ENCODE data around the gene GPRASP3.
"Not testable (repeated sequence)": the region's sequence is repeated elsewhere in the genome, so short reads cannot be mapped to it uniquely, and the experiment has no call there.

GPRASP3 gene, protein sequence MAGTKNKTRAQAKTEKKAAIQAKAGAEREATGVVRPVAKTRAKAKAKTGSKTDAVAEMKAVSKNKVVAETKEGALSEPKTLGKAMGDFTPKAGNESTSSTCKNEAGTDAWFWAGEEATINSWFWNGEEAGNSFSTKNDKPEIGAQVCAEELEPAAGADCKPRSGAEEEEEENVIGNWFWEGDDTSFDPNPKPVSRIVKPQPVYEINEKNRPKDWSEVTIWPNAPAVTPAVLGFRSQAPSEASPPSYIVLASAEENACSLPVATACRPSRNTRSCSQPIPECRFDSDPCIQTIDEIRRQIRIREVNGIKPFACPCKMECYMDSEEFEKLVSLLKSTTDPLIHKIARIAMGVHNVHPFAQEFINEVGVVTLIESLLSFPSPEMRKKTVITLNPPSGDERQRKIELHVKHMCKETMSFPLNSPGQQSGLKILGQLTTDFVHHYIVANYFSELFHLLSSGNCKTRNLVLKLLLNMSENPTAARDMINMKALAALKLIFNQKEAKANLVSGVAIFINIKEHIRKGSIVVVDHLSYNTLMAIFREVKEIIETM

GRCh38 chrX:102720237-102721168 lies at the start of gene GPRASP3:
GPRASP3 (plus strand) TSS chrX:102720743; CDS start chrX:102748996, 28,253 bp downstream.
- FAIRE-seq, result no peak

GRCh38 chrX:102672856-102673255 lies 47.7 kb upstream of the GPRASP3 start:
- FAIRE-seq, result no peak

- FAIRE-seq, result not testable (repeated sequence)
These were observed 43.1 kb upstream of the GPRASP3 start for GRCh38 chrX:102677479-102677878.

DNA sequence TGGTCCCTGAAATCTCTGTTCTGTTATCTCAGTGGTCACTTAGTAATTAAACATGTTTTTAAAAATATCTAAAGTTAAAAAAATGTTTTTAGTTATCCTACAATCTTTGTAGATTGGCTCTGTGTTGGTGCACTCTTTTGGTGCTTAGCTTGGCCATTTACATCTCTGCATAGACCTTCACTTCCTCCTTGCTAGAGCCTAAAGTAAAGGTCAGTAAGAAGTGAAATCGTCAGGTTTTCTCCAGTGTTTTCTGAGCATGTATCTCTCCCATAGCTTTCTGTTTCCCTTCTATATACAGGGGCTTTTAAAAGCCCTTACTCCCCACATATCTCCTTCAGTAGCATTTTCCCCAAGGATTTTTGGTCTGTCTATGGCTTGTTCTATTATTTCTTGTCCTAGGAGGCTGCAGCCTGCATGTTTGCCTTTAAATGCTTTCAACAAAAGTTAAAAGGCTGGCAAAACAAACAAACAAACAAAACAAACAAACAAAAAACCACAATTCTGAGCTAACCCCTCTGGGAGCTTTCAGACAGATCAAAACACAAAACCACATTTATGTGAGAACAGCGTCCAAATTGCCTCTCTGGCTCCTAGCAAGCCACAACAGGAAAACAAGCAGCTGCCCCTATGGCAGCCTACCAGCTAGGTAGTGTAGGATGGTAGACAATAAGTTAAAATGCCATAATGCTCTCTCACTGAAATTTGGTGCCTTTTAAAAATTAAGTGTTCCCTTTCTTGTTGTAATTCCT lies 35.6 kb upstream of the GPRASP3 start:
- FAIRE-seq, result no peak

DNA sequence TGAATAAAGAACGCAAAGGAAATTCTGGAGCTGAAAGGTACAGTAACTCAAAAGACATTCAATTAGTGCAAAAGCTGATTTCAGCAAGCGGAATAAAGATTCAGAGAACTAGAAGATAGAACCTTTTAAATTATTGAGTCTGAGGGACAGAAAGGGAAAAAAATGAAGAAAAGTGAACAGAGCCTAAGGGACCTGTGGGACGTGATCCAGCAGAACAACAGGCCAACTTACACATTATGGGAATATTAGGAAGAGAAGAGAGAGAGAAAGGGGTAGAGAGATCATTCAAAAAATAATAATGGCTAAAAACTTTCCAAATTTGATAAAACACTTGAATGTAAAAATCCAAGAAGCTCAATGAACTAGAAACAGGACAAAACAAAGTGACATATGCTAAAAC lies 25.8 kb upstream of the GPRASP3 start:
- FAIRE-seq, result no peak

DNA sequence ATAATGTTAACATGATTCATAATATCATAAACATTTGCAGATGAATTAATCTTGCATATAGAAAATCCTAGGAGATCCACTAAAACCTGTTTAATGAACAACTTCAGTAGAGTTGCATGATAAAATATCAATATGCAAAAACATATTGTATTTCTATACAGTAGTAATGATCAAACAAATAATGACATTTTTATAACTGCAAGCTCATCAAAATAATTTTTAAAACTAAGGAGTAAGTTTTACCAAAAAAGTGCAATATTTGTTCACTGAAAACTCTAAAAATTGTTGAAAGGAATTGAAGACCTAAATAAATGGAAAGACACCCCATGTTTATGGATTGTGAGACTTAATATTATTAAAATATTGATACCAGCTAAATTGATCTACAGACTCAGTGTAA lies 24.2 kb upstream of the GPRASP3 start:
- no peak for FAIRE-seq

- no peak for FAIRE-seq
These were observed 23.0 kb upstream of the GPRASP3 start for GRCh38 chrX:102697494-102697893.

GRCh38 chrX:102708900-102709299 lies 11.6 kb upstream of the GPRASP3 start:
- no peak for FAIRE-seq

DNA sequence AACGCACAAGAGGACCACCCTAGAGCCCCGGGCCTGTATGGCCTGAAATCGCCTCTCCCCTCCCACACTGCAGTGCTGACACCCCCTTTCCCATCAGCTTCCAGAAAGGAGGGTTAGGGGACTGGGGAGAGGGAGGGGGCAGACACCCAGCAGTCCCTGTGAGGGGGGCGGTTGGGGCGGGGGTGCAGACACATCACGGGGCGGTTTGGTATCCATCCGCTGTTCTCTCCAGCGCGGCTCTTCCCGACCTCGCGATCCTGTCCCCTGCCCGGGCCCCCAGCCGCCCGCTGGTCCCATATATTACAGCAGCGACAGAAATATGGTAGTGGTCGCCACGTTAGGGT lies 8.7 kb upstream of the GPRASP3 start:
- no peak for FAIRE-seq

DNA sequence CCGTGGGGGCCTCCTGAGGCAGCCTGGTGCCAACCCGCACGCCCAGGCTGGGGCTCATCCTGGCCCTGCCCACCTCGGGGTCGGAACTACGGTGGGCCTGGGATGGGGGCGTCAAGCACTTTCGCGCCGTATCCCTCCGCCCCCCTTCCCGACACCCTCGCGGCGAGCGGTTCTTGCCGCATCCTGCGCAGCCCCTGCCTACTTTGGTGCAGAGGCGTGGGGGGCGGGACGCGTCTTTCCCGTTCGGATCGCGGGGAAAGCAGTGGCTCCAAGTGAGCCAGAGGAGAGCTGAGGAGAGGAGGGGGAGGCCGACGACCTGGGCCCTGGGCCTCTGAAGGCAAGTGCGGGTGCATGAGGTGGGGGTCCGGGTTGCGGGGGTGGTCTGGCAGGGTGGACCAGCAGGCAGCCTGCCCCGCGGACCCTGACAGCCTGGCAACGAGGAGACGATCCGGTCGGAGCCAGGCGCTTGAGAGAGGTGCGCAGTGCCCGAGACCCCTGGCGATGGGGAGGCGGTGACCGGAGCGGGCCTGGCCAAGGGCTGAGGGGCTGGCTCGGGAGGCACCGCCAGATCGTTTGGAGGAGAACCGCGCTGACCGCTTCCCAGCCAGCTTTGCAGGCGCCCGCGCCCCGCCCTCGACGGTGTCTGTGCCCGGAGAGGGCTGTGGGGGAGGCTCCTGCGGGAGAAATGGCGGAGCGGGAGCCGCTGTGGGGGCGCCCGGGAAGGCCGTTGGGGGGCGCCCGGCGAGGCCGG lies 8.2 kb upstream of the GPRASP3 start, which contains the start of gene GPRASP2:
Gene GPRASP2, plus strand, starts transcription at position 233 of the 751 bp plus-strand sequence. CDS start 2,422 bp downstream, outside the sequence.
- no peak for FAIRE-seq

- peak; percentile 87 for FAIRE-seq
These were observed 7.4 kb upstream of the GPRASP3 start for GRCh38 chrX:102712981-102713625.

GRCh38 chrX:102714994-102715393 lies 5.5 kb upstream of the GPRASP3 start:
- no peak for FAIRE-seq

DNA sequence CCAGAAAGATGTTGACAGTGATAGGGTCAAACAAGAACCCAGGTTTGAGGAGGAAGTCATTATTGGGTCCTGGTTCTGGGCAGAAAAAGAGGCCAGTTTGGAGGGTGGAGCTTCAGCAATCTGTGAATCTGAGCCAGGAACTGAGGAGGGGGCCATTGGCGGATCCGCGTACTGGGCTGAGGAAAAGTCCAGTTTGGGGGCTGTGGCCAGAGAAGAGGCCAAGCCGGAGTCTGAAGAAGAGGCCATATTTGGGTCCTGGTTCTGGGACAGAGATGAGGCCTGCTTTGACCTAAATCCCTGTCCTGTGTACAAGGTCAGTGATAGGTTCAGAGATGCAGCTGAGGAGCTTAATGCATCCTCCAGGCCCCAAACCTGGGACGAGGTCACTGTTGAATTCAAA lies 4.6 kb upstream of the GPRASP3 start:
- FAIRE-seq, result no peak

- not testable (repeated sequence) for FAIRE-seq
These were observed 595 bp downstream of the GPRASP3 start for GRCh38 chrX:102721169-102721506.

GRCh38 chrX:102723456-102723855 lies 2.9 kb downstream of the GPRASP3 start:
- FAIRE-seq, result no peak

- FAIRE-seq, result no peak
These were observed 7.2 kb downstream of the GPRASP3 start for GRCh38 chrX:102727761-102728160.

DNA sequence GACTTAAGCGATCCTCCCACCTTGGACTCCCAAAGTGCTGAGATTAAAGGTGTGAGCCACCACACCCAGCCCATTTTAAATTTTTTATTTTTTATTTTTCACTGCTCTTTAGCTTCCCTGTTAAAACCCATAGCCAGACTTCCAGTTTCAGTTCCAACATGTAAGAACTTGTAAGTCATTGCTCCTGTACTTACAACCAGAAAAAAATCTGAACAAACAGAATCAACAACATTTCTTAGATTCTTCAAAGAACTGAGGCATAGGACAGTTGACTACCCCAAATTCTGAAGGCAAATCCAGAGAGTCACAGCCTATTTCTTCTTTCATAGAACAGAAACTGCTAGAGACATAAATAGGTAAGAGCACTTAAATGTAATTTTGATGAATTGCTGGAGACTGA lies 8.1 kb downstream of the GPRASP3 start:
- FAIRE-seq, result no peak

DNA sequence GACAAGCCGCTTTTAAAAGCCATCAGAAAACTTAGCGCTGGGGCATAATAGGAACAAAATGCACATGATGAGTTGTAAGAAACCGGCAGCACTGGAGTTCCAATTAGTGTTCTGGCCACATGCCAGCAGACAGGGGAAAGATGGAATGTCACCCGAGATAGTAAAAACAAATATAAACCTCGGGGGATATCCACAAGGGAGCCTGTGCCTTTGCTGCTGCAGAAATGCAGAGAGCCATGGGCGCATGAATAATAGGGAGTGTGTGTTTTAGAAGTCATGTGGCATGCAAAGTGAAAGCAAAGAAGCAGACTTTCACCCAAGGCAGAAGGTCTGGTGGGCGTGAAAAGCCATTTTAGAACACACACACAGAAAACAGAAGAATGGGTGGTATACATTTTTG lies 19.1 kb downstream of the GPRASP3 start:
- no peak for FAIRE-seq

DNA sequence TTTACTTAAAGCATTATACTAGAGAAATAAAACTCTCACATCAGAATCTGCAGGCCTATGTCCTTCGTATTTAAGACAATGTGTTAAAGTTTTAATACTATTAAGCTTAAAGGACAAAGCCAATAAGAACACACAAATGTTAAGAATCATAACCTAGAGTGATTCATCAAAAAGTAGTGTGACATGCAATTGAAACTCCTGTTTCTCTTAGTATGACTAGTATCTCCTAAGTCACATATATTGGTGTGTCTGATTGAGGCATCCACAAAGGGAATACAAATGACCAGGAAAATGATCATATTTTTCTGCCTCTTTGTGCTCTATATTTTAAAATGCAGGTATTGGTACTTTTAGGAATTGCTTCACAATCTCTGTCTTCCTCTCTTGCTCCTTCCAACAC lies 23.8 kb downstream of the GPRASP3 start:
- no peak for FAIRE-seq

DNA sequence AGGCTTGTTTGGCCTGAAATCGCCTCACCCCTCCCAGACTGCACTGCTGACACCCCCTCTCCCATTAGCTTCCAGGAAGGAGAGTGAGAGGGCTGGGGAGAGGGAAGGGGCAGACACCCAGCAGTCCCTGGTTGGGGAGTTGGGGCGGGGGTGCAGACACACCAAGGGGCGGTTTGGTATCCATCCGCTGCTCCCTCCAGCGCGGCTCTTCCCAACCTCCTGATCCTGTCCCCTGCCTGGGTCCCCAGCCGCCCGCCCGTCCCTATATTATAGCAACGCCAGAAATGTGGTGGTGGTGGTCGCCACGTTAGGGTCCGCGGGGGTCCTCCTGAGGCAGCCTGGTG lies 24.9 kb downstream of the GPRASP3 start:
- FAIRE-seq, result no peak

DNA sequence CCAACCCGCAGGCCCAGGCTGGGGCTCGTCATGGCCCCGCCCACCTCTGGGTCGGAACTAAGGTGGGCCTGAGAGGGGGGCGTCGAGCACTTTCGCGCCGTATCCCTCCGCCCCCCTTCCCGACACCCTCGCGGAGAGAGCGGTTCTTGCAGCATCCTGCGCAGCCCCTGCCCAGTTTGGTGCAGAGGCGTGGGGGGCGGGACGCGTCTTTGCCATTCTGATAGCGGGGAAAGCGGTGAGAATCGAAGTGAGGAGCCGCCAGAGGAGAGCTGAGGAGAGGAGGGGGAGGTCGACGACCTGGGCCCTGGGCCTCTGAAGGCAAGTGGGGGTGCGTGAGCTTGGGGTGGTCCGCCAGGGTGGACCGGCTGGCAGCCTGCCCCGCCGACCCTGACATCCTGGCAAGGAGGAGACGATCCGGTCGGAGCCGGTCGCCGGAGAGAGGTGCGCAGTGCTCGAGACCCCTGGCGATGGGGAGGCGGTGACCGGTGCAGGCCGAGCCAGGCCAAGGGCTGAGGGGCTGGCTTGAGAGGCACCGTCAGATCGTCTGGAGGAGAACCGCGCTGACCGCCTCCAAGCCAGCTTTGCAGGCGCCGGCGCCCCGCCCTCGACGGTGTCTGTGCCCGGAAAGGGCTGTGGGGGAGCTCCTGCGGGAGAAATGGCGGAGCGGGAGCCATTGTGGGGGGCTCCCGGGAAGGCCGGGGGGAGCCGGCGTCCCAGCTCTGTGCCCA lies 25.5 kb downstream of the GPRASP3 start:
- no peak for FAIRE-seq

Data from G401.6 (cell line).